ENCODE measurements around the gene KCNA1. TPM values are rescaled to one million over a fixed set of nuclear protein-coding genes. Genes with fewer than 3 reads are reported as not detected.

KCNA1 gene
- total RNA-seq, 1 experiment from 2014 or later: not detected

DNA sequence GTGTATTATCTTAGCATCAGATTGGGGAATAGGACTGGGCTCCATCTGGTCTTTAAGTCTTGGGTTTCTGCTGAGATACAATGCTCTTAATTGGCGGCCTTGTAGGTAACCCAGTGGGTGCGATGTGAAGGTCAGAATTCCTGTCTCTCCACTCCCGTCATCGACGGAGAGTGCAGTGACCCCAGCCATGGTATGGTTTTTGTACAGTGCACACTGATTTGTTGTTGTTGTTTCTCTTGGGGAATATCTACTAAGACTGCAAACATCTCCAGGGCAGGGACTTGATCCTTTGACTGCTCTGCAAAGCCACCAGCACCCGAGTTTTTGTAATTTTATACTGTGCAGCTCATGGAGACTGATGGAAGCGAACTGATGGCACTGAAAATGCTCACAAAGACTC lies 41.4 kb downstream of the KCNA1 start:
- no TSS peak for BruUV-seq (replicated peaks)
- ChIA-PET POLR2A (no interaction called here), CTCF (interaction anchor here (0.6 kb wide), 1 partner anchor 67 kb away, joined by 4 read pairs; no protein-coding TSS in a partner anchor)
- TF ChIP-seq POLR2AphosphoS5 (IDR thresholded peaks at IDR 0.05; ENCODE audit: low read depth, low read length) (no peak), TCF7L2 (IDR thresholded peaks at IDR 0.05; ENCODE audit: low read depth, low read length) (no peak), SIN3A (IDR thresholded peaks at IDR 0.05; ENCODE audit: borderline replicate concordance, insufficient read depth, low read depth, low read length) (no peak)
- TF ChIP-seq, protein P1, sequence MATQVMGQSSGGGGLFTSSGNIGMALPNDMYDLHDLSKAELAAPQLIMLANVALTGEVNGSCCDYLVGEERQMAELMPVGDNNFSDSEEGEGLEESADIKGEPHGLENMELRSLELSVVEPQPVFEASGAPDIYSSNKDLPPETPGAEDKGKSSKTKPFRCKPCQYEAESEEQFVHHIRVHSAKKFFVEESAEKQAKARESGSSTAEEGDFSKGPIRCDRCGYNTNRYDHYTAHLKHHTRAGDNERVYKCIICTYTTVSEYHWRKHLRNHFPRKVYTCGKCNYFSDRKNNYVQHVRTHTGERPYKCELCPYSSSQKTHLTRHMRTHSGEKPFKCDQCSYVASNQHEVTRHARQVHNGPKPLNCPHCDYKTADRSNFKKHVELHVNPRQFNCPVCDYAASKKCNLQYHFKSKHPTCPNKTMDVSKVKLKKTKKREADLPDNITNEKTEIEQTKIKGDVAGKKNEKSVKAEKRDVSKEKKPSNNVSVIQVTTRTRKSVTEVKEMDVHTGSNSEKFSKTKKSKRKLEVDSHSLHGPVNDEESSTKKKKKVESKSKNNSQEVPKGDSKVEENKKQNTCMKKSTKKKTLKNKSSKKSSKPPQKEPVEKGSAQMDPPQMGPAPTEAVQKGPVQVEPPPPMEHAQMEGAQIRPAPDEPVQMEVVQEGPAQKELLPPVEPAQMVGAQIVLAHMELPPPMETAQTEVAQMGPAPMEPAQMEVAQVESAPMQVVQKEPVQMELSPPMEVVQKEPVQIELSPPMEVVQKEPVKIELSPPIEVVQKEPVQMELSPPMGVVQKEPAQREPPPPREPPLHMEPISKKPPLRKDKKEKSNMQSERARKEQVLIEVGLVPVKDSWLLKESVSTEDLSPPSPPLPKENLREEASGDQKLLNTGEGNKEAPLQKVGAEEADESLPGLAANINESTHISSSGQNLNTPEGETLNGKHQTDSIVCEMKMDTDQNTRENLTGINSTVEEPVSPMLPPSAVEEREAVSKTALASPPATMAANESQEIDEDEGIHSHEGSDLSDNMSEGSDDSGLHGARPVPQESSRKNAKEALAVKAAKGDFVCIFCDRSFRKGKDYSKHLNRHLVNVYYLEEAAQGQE (IDR thresholded peaks at IDR 0.05; ENCODE audit: insufficient read depth in 1 of 2, low read depth in 2 of 2, low read length in 1 of 2): no peak
- TF ChIP-seq, protein P2, sequence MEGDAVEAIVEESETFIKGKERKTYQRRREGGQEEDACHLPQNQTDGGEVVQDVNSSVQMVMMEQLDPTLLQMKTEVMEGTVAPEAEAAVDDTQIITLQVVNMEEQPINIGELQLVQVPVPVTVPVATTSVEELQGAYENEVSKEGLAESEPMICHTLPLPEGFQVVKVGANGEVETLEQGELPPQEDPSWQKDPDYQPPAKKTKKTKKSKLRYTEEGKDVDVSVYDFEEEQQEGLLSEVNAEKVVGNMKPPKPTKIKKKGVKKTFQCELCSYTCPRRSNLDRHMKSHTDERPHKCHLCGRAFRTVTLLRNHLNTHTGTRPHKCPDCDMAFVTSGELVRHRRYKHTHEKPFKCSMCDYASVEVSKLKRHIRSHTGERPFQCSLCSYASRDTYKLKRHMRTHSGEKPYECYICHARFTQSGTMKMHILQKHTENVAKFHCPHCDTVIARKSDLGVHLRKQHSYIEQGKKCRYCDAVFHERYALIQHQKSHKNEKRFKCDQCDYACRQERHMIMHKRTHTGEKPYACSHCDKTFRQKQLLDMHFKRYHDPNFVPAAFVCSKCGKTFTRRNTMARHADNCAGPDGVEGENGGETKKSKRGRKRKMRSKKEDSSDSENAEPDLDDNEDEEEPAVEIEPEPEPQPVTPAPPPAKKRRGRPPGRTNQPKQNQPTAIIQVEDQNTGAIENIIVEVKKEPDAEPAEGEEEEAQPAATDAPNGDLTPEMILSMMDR (IDR thresholded peaks at IDR 0.05): no peak
- ATAC-seq (no peak), DNase-seq (ENCODE audit: low read depth, low spot score) (no peak)
- in situ Hi-C loops (cut with HindIII; ENCODE audit: low pct_unique_long_range_greater_than_20kb, low sequenced_read_pairs) (no loop called here), intact Hi-C loops (cut with micrococcal nuclease; ENCODE audit: unreplicated experiment) (no loop called here)
- Histone ChIP-seq H3K9me3 (ENCODE audit: control insufficient read depth, insufficient read depth, low read depth, low read length) (no peaks in the 10 kb centered on the region), H3K36me3 (ENCODE audit: control insufficient read depth, insufficient read depth, low read length) (no peaks in the 10 kb centered on the region), H3K27ac (ENCODE audit: low read length) (no peak overlapping the region), H3K4me3 (ENCODE audit: low read depth in 2 of 2, low read length in 2 of 2) (no peak overlapping the region), H3K4me1 (ENCODE audit: control insufficient read depth, insufficient read depth, low read length) (no peaks in the 10 kb centered on the region), H3K27me3 (ENCODE audit: control insufficient read depth, insufficient read depth, low read length) (peaks cover 3% of the 10 kb centered on the region; the same call in 1 of the 2 replicates)

DNA sequence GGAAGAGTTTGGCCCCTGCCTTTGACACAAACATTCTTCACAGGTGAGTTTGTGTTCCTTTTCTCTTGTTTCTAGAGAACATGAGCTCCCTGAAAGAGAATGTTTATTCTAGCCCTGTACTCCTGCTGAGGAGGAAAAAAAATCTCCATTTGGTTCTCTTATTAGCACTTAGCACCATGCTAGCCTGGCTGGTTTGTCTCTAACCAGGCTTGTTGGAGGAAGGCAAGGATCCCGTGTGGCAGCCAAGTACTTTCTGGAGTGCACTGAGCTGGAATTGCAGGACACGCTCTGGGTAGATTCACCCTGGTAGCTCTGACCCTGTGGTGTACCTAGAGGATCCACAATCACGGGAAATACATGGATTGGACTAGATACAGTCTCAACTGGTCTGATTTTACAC lies 41.9 kb downstream of the KCNA1 start:
- no peak overlapping the region for H3K27ac ChIP-seq (ENCODE audit: low read length)
- ATAC-seq (no peak), DNase-seq (ENCODE audit: low read depth, low spot score) (no peak)
- BruUV-seq (replicated peaks): no TSS peak
- H3K4me3 ChIP-seq (ENCODE audit: low read depth in 2 of 2, low read length in 2 of 2): no peak overlapping the region
- POLR2A ChIA-PET: no interaction called here
- TF ChIP-seq, protein P1 (IDR thresholded peaks at IDR 0.05; ENCODE audit: insufficient read depth in 1 of 2, low read depth in 2 of 2, low read length in 1 of 2): no peak
- TF ChIP-seq POLR2AphosphoS5 (IDR thresholded peaks at IDR 0.05; ENCODE audit: low read depth, low read length): no peak
- no peak for TF ChIP-seq TCF7L2 (IDR thresholded peaks at IDR 0.05; ENCODE audit: low read depth, low read length)
- TF ChIP-seq, protein P2 (IDR thresholded peaks at IDR 0.05): no peak
- TF ChIP-seq SIN3A (IDR thresholded peaks at IDR 0.05; ENCODE audit: borderline replicate concordance, insufficient read depth, low read depth, low read length): no peak
- in situ Hi-C loops (cut with HindIII; ENCODE audit: low pct_unique_long_range_greater_than_20kb, low sequenced_read_pairs) (no loop called here), intact Hi-C loops (cut with micrococcal nuclease; ENCODE audit: unreplicated experiment) (no loop called here)
- peaks cover 3% of the 10 kb centered on the region; the same call in 1 of the 2 replicates for H3K27me3 ChIP-seq (ENCODE audit: control insufficient read depth, insufficient read depth, low read length)
- no peaks in the 10 kb centered on the region for H3K4me1 ChIP-seq (ENCODE audit: control insufficient read depth, insufficient read depth, low read length)
- CTCF ChIA-PET: interaction anchor here (0.6 kb wide), 1 partner anchor 67 kb away, joined by 4 read pairs; no protein-coding TSS in a partner anchor
- no peaks in the 10 kb centered on the region for H3K36me3 ChIP-seq (ENCODE audit: control insufficient read depth, insufficient read depth, low read length)
- H3K9me3 ChIP-seq (ENCODE audit: control insufficient read depth, insufficient read depth, low read depth, low read length): no peaks in the 10 kb centered on the region

Measured in Panc1 (cell line).